Measurements from ENCODE around the gene NANP.
A peak's percentile ranks its signal among the peaks of the same experiment; 100 is the strongest.

GRCh38 chr20:25584905-25585704 is 38.7 kb downstream of the NANP start, which contains the start of gene NINL:
- TF ChIP-seq CTCF (IDR thresholded peaks at IDR 0.05 in 8 of 11, conservative IDR thresholded peaks at IDR 0.05 in 3 of 11), result no peak
- TF ChIP-seq POLR2AphosphoS5 (IDR thresholded peaks at IDR 0.05), result peak; percentile 64 to 90 (median 74)

Data from spleen (tissue), 7 donors.